Transverse colon (tissue), 3 donors: Measurements from ENCODE around the gene BRINP2.

Experiments
- POLR2A ChIP-seq: fragments of 450-650 bp; IDR thresholded peaks from one replicate; pipeline ENCODE4 v1.6.1; 2016; ENCODE audit warnings: antibody characterized with exemption, mild to moderate bottlenecking, moderate library complexity
- TF ChIP-seq, protein P1 (sequence below), 5 experiments: fragments of 200-600 bp in 3 of 5; fragments of 450-650 bp in 2 of 5; sonication (generic) in 3 of 5; IDR thresholded peaks; 1 replicate in 2 of 5; 2 replicates in 3 of 5; pipeline ENCODE4 v1.5.1; 2016 to 2017; ENCODE audit warnings: antibody characterized with exemption in 5 of 5, inconsistent platforms in 3 of 5, mild to moderate bottlenecking in 2 of 5, moderate library complexity in 1 of 5

DNA sequence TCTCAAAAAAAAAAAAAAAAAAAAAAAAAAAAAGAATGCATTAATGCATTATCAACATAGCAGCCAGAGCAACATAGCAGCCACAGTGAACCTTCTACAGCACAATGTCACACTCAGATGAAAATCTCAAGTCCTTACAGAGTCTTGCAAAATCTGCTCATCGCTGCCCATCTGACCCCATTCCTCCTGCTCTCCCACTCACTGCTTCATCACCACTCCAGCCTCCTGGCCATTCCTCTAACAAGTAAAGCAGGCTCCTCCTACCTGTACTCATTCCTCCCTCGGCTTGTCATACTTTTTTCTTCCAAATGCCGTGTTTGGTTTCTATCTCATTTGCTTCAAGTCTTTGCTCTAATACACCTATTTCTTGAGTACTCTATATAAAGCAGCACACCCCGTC, 29.5 kb downstream of the BRINP2 start:
- TF ChIP-seq, protein P1, sequence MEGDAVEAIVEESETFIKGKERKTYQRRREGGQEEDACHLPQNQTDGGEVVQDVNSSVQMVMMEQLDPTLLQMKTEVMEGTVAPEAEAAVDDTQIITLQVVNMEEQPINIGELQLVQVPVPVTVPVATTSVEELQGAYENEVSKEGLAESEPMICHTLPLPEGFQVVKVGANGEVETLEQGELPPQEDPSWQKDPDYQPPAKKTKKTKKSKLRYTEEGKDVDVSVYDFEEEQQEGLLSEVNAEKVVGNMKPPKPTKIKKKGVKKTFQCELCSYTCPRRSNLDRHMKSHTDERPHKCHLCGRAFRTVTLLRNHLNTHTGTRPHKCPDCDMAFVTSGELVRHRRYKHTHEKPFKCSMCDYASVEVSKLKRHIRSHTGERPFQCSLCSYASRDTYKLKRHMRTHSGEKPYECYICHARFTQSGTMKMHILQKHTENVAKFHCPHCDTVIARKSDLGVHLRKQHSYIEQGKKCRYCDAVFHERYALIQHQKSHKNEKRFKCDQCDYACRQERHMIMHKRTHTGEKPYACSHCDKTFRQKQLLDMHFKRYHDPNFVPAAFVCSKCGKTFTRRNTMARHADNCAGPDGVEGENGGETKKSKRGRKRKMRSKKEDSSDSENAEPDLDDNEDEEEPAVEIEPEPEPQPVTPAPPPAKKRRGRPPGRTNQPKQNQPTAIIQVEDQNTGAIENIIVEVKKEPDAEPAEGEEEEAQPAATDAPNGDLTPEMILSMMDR (IDR thresholded peaks at IDR 0.05): no peak
- no peak for TF ChIP-seq POLR2A
